Activated CD4-positive, alpha-beta memory T cell treated with anti-CD3 and anti-CD28 coated beads, Interleukin-2, amount 10 ng/mL, durations not matched to agents 7 days and 5 days (primary cell): ENCODE measurements around the gene FAF1. TPM values are rescaled to one million over a fixed set of nuclear protein-coding genes. Genes with fewer than 3 reads are reported as not detected.
"Not testable (repeated sequence)": the region's sequence is repeated elsewhere in the genome, so short reads cannot be mapped to it uniquely, and the experiment has no call there.

Experiments
- CTCF ChIA-PET: fragments of 350-600 bp; sonication (Branson Sonifier 250); formaldehyde crosslinking; loops from one replicate; lab custom pipeline; 2021; ENCODE audit warnings: antibody characterized with exemption, inconsistent platforms; lab: Charles Lee
- POLR2A ChIA-PET: fragments of 350-600 bp; sonication (Branson Sonifier 250); formaldehyde crosslinking; loops from one replicate; lab custom pipeline; 2021; ENCODE audit warnings: antibody characterized with exemption; lab: Charles Lee
- DNase-seq: peaks from one replicate; pipeline ENCODE4 v3.0.0-alpha.2; 2020
- H3K27ac Mint-ChIP-seq: one replicate; pipeline ENCODE4 v1.8.0; 2021; ENCODE audit warnings: mild to moderate bottlenecking, mixed read lengths
- H3K27me3 Mint-ChIP-seq: one replicate; pipeline ENCODE4 v1.8.0; 2021; ENCODE audit warnings: mixed read lengths
- H3K36me3 Mint-ChIP-seq: one replicate; pipeline ENCODE4 v1.8.0; 2021; ENCODE audit warnings: low read depth, mixed read lengths
- H3K4me1 Mint-ChIP-seq: one replicate; pipeline ENCODE4 v1.8.0; 2021; ENCODE audit warnings: mixed read lengths
- H3K4me3 Mint-ChIP-seq: one replicate; pipeline ENCODE4 v1.8.0; 2021; ENCODE audit warnings: mild to moderate bottlenecking, mixed read lengths
- H3K9me3 Mint-ChIP-seq: one replicate; pipeline ENCODE4 v1.8.0; 2021; ENCODE audit warnings: mixed read lengths
- total RNA-seq, 2 experiments: library from RNA; stranded (reverse); gene quantifications; one replicate each; pipeline ENCODE4 v1.2.3, GENCODE V29; 2021

FAF1 gene
- total RNA-seq, 2 experiments from 2014 or later, result 71.3 to 75.1 TPM

DNA sequence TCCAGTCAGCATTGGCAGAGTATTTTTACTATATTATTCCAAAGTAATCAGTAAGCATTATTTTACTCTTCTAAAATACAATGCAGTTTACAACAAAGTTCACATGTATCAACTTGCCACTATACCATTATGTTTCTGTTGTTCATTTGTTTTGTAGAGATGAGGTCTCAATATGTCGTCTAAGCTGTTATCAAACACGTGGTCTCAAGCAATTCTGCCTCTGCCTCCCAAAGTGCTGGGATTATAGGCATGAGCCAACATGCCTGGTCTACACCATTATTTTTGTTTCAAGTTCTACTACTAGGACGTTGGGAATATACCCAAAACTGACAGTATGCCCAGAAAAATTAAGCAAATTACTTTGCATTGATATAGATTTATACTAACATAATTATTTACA is 19.8 kb downstream of the FAF1 start:
- no peaks in the 10 kb centered on the region for H3K9me3 Mint-ChIP-seq
- peaks cover 2% of the 10 kb centered on the region for H3K36me3 Mint-ChIP-seq
- no peaks in the 10 kb centered on the region for H3K27me3 Mint-ChIP-seq
- H3K27ac Mint-ChIP-seq, result no peak overlapping the region
- H3K4me3 Mint-ChIP-seq, result no peak overlapping the region
- DNase-seq, result no peak
- ChIA-PET CTCF (interaction anchor here (1.2 to 1.6 kb wide), 2 partner anchors 11 to 19 kb away, joined by 3 to 7 read pairs; no protein-coding TSS in a partner anchor), POLR2A (interaction anchor here (1.0 kb wide), 1 partner anchor 20 kb away, joined by 5 read pairs; the partner anchor contains the start of gene FAF1)
- peaks cover 12% of the 10 kb centered on the region for H3K4me1 Mint-ChIP-seq

DNA sequence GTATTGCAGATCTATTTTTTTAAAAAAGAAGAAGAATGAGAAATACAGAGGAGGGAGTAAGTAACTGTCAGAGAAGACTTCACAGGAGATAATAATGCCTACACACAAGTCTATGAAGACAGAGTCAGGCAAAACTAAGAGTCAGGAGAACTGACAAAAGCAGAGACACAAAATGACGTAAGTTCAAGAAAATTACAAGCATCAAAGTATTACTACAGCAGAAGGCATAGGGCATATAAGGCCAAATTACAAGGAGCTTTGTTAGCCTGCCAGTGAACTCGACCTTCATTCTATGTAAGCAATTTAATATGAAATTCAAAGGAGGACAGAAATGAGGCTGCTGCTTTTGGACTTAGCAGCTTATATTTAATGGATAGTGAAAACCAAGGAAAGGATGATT is 23.7 kb downstream of the FAF1 start:
- Mint-ChIP-seq H3K4me3 (no peak overlapping the region), H3K4me1 (peaks cover 7% of the 10 kb centered on the region), H3K27me3 (no peaks in the 10 kb centered on the region), H3K27ac (no peak overlapping the region), H3K36me3 (peaks cover 6% of the 10 kb centered on the region), H3K9me3 (no peaks in the 10 kb centered on the region)
- no peak for DNase-seq
- CTCF ChIA-PET, result interaction anchor here (0.9 kb wide), 1 partner anchor 63 kb away, joined by 3 read pairs; no protein-coding TSS in a partner anchor
- POLR2A ChIA-PET, result interaction anchor here (1.1 kb wide), 1 partner anchor 32 kb away, joined by 3 read pairs; no protein-coding TSS in a partner anchor

DNA sequence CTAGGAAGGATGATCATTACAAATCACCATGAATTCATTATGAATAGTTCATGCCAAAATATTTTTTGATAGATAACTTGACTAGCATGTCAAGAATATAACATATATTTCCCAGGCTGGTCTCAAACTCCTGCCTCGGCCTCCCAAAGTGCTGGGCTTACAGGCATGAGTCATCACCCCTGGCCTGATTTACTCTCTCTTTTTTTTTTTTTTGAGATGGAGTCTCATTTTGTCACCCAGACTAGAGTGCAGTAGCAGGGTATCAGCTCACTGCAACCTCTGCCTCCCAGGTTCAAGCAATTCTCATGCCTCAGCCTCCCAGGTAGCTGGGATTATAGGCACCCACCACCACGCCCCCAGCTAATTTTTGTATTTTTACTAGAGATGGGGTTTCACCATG is 24.8 kb downstream of the FAF1 start:
- POLR2A ChIA-PET, result interaction anchor here (1.1 kb wide), 1 partner anchor 33 kb away, joined by 3 read pairs; no protein-coding TSS in a partner anchor
- DNase-seq, H3K4me3 Mint-ChIP-seq, H3K36me3 Mint-ChIP-seq, H3K27me3 Mint-ChIP-seq, H3K9me3 Mint-ChIP-seq, H3K27ac Mint-ChIP-seq: not testable (repeated sequence)
- peaks cover 15% of the 10 kb centered on the region for H3K4me1 Mint-ChIP-seq
- CTCF ChIA-PET, result interaction anchor here (0.9 kb wide), 1 partner anchor 62 kb away, joined by 3 read pairs; no protein-coding TSS in a partner anchor

DNA sequence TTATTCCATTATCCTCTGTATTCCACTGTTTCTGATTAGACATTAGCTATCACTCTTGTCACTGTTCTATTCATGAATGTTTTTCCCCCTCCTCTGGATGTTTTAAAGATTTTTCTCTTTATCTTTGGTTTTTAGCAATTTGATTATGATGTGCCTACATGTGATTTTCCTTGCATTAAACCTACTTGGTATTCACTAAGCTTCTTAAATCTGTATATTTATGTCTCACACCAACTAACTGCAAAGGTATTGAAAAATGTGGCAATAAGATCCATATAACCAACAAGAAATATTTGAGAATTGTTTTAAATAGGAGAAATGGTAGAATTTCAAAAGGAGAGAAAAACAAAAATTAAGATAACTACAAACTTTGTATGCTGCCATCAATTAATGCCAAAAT is 25.2 kb downstream of the FAF1 start:
- ChIA-PET CTCF (no interaction called here), POLR2A (no interaction called here)
- Mint-ChIP-seq H3K36me3 (peaks cover 3% of the 10 kb centered on the region), H3K9me3 (no peaks in the 10 kb centered on the region), H3K27ac (no peak overlapping the region), H3K27me3 (no peaks in the 10 kb centered on the region), H3K4me1 (peaks cover 19% of the 10 kb centered on the region), H3K4me3 (no peak overlapping the region)
- no peak for DNase-seq

DNA sequence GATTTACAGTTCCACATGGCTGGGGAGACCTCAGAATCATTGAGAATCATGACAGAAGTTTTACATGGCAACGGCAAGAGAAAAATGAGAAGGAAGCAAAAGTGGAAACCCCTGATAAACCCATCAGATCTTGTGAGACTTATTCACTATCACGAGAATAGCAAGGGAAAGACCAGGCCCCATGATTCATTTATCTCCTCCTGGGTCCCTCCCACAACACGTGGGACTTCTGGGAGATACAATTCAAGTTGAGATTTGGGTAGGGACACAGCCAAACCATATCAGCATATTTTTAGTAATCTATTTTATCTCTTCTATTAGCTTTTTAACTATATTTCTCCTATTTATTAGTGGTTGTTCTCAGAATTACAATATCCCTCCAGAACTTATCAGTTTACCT is 26.3 kb downstream of the FAF1 start:
- POLR2A ChIA-PET, H3K27me3 Mint-ChIP-seq, H3K36me3 Mint-ChIP-seq, H3K27ac Mint-ChIP-seq, H3K9me3 Mint-ChIP-seq, H3K4me3 Mint-ChIP-seq, DNase-seq, CTCF ChIA-PET: not testable (repeated sequence)
- peaks cover 20% of the 10 kb centered on the region for H3K4me1 Mint-ChIP-seq

DNA sequence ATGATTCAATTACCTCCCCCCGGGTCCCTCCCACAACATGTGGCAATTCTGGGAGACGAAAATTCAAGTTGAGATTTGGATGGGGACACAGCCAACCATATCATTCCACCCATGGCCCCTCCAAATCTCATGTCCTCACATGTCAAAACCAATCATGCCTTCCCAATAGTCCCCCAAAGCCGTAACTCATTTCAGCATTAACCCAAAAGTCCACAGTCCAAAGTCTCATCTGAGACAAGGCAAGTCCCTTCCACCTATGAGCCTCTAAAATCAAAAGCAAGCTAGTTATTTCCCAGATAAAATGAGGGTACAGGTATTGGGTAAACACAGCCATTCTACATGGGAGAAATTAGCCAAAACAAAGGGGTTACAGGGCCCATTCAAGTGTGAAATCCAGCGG is 28.0 kb downstream of the FAF1 start:
- H3K36me3 Mint-ChIP-seq, DNase-seq, POLR2A ChIA-PET, H3K27me3 Mint-ChIP-seq, H3K27ac Mint-ChIP-seq, H3K9me3 Mint-ChIP-seq, H3K4me3 Mint-ChIP-seq: not testable (repeated sequence)
- CTCF ChIA-PET, result interaction anchor here (0.6 to 1.4 kb wide), 3 partner anchors 18 to 97 kb away, joined by 3 to 5 read pairs (median 4); no protein-coding TSS in a partner anchor
- peaks cover 20% of the 10 kb centered on the region for H3K4me1 Mint-ChIP-seq

DNA sequence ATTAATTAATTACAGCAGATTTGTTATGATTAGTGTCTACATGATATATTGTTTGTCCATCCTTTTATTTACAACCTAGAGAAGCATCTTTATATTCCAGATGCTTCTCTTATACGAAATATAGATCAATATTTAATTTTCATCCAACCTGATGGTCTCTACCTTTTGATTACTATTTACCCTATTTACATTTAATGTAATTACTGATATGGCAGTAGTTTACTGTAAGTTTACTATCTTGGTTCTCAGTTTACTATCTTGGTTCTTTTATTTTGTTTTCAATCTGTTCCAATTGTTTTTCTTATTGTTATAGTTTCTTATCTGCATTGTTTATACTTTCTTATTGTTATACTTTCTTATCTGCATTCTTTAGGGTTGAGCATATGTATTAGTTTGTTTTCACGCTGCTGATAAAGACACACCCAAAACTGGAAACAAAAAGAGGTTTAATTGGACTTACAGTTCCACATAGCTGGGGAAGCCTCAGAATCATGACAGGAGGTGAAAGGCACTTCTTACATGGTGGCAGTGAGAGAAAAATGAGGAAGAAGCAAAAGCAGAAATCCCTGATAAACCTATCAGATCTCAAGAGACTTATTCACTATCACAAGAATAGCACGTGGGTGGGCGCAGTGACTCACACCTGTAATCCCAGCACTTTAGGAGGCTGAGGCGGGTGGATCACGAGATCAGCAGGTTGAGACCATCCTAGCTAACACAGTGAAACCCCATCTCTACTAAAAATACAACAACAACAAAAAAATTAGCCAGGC is 28.9 kb downstream of the FAF1 start:
- H3K27me3 Mint-ChIP-seq, result no peaks in the 10 kb centered on the region
- DNase-seq, result no peak
- ChIA-PET POLR2A (interaction anchor here (0.7 kb wide), 1 partner anchor 9 kb away, joined by 4 read pairs; no protein-coding TSS in a partner anchor), CTCF (interaction anchor here (0.6 to 1.6 kb wide), 5 partner anchors 7 to 96 kb away, joined by 3 to 7 read pairs (median 4); no protein-coding TSS in a partner anchor)
- no peaks in the 10 kb centered on the region for H3K9me3 Mint-ChIP-seq
- H3K36me3 Mint-ChIP-seq, result peaks cover 3% of the 10 kb centered on the region
- no peak overlapping the region for H3K27ac Mint-ChIP-seq
- peaks cover 20% of the 10 kb centered on the region for H3K4me1 Mint-ChIP-seq
- H3K4me3 Mint-ChIP-seq, result no peak overlapping the region

DNA sequence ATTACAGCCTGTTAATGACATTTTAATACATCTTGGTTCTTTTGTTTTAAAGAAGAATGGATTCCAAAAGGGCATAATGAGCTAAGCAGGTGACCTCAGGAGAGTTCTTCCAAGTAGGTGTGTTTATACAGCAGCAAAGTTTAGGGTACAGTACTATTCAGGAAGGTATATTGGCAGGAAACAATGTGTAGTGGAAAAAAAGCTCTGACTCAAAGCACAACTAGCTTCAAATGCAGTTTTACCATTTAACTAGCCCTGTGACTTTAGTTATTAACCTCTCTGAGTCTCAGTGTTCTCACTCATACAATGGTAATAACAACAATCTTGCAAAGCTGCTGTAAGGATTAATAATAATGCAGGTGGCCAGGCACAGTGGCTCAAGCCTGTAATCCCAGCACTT is 29.9 kb downstream of the FAF1 start:
- ChIA-PET POLR2A (interaction anchor here (0.7 to 0.9 kb wide), 2 partner anchors 8 to 38 kb away, joined by 4 read pairs; no protein-coding TSS in a partner anchor), CTCF (interaction anchor here (0.5 to 2.6 kb wide), 20 partner anchors 8 to 603 kb away, joined by 3 to 41 read pairs (median 4); partner anchors contain the start of genes CDKN2C and FAF1)
- Mint-ChIP-seq H3K27me3 (no peaks in the 10 kb centered on the region), H3K36me3 (peaks cover 3% of the 10 kb centered on the region), H3K9me3 (peaks cover under 1% of the 10 kb centered on the region), H3K4me1 (peaks cover 16% of the 10 kb centered on the region), H3K4me3 (no peak overlapping the region), H3K27ac (no peak overlapping the region)
- no peak for DNase-seq

DNA sequence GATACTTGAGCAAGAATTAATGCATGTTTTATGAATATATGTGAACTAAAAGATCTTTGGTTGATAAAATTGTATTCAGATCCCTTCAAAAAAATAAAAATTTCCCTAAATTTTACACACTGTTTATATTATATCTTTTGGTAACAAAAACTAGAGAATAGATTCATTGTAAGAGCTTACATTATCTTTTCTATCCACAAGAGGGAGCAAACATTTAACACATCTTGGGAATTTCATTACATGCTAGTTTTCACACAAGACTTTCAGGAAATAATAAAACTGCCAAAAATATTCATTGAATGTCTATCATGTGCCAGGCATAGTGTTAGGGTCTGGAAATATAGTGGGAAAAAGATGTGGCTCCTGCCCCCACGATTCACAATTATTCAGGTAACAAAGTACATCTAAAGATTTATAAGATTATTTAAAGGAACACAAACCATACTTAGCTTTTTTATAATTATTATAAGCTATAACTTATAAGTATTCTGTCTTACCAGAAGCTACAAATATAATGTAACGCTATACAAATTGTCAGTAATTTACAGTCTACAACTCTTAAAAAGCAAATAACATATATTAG is 30.6 kb downstream of the FAF1 start:
- Mint-ChIP-seq H3K4me3 (no peak overlapping the region), H3K9me3 (peaks cover 2% of the 10 kb centered on the region)
- POLR2A ChIA-PET, result interaction anchor here (0.6 to 1.1 kb wide), 4 partner anchors 31 to 46 kb away, joined by 3 to 6 read pairs (median 4); partner anchors contain the start of gene FAF1

DNA sequence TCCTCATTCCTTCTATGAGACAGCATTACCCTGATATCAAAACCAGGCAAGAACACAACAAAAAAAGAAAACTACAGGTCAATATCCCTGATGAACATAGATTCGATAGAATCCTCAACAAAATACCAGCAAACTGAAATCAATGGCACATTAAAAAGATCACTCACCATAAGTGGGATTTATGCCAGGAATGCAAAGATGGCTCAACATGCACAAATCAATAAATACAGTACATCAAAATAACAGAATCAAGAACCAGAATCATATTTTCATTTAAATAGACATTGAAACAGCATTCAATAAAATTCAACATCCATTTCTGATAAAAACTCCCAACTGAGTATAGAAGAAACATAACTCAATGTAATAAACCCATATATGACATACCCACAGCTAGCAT is 36.5 kb downstream of the FAF1 start:
- POLR2A ChIA-PET, result no interaction called here
- Mint-ChIP-seq H3K27me3 (no peaks in the 10 kb centered on the region), H3K36me3 (peaks cover 29% of the 10 kb centered on the region), H3K4me1 (no peaks in the 10 kb centered on the region), H3K4me3 (no peak overlapping the region), H3K9me3 (peaks cover 13% of the 10 kb centered on the region), H3K27ac (no peak overlapping the region)
- CTCF ChIA-PET, result no interaction called here
- DNase-seq, result no peak

More for the DNA sequence above, 30.6 kb downstream of the FAF1 start:
- Mint-ChIP-seq H3K27me3 (no peaks in the 10 kb centered on the region), H3K4me1 (peaks cover 16% of the 10 kb centered on the region), H3K36me3 (peaks cover 3% of the 10 kb centered on the region), H3K27ac (no peak overlapping the region)
- CTCF ChIA-PET, result interaction anchor here (0.5 to 2.6 kb wide), 23 partner anchors 9 to 604 kb away, joined by 3 to 41 read pairs (median 4); partner anchors contain the start of genes CDKN2C and FAF1
- DNase-seq, result no peak

DNA sequence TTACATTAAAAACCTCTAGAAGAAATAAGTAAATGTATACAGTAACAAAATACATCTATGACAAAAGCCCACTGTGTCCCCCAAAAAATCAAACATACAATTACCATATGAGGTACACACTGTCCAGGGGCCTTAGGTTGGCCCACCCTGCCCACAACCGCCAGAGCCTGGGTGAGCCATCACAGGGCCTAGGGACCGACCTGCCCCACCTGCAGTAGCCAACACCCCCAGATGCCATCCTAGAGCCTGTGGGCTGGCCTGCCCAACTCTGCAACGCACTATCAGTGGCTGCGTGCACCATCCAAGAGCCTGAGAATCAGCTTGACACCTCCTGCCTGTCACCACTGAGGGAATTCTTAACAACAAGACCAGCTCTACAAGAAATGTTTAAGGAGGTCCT is 39.0 kb downstream of the FAF1 start:
- Mint-ChIP-seq H3K36me3 (peaks cover 32% of the 10 kb centered on the region), H3K27ac (no peak overlapping the region), H3K27me3 (no peaks in the 10 kb centered on the region), H3K9me3 (peaks cover 13% of the 10 kb centered on the region), H3K4me3 (no peak overlapping the region), H3K4me1 (no peaks in the 10 kb centered on the region)
- ChIA-PET POLR2A (no interaction called here), CTCF (interaction anchor here (1.3 kb wide), 1 partner anchor 8 kb away, joined by 4 read pairs; no protein-coding TSS in a partner anchor)
- no peak for DNase-seq

DNA sequence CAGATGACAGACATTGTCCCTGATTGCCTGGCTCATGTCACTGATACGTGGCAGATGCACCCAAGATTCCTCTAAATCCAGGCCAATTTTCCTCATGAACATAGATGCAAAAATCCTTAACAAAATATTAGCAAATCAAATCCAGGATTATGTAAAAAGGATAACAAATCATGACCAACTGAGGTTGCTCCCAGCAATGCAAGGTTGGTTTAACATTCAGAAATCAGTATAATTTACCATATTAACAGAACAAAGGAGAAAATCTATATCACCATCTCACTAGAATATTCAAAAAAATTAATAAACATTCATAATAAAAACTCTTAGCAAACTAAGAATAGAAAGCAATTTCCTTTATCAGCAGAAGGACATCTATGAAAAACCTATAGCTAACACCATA is 39.7 kb downstream of the FAF1 start:
- no peak for DNase-seq
- CTCF ChIA-PET, result interaction anchor here (1.3 kb wide), 1 partner anchor 9 kb away, joined by 4 read pairs; no protein-coding TSS in a partner anchor
- POLR2A ChIA-PET, result no interaction called here

More for the DNA sequence above, 39.7 kb downstream of the FAF1 start:
- Mint-ChIP-seq H3K27ac (no peak overlapping the region), H3K36me3 (peaks cover 32% of the 10 kb centered on the region), H3K4me1 (no peaks in the 10 kb centered on the region), H3K27me3 (no peaks in the 10 kb centered on the region), H3K4me3 (no peak overlapping the region), H3K9me3 (peaks cover 13% of the 10 kb centered on the region)
